ENCODE data around the gene NUP214. TPM values are rescaled to one million over a fixed set of nuclear protein-coding genes. Genes with fewer than 3 reads are reported as not detected.

The NUP214 gene
- total and polyA plus RNA-seq, 2 of the 4 experiments (the other 2 are of a cell fraction), result 7.9 to 13.4 TPM

GRCh38 chr9:131112374-131113154, 12.8 kb upstream of the NUP214 start:
- no peak overlapping the region for H3K23ac ChIP-seq (ENCODE audit: low read depth, low read length)
- H2AK9ac ChIP-seq (replicated peaks; ENCODE audit: low read depth, low read length, poor library complexity), result no peak overlapping the region
- ChIA-PET CTCF (no interaction called here), POLR2A (ENCODE audit: unreplicated experiment) (no interaction called here)
- H3K9me1 ChIP-seq (ENCODE audit: insufficient read depth, low read length), result no peaks in the 10 kb centered on the region
- no peak overlapping the region for H4K91ac ChIP-seq (ENCODE audit: insufficient read depth, low read depth, low read length)
- no peak overlapping the region for H4K8ac ChIP-seq (ENCODE audit: low read depth in 2 of 2, low read length in 2 of 2)
- H3K9me3 ChIP-seq (ENCODE audit: control insufficient read depth, insufficient read depth, low read length), result no peaks in the 10 kb centered on the region
- no peak overlapping the region for H2BK120ac ChIP-seq (ENCODE audit: low read depth, low read length)
- dilution Hi-C loops (cut with HindIII; ENCODE audit: low sequenced_read_pairs, unreplicated experiment) (no loop called here), in situ Hi-C loops (cut with MboI; ENCODE audit: low sequenced_read_pairs) (no loop called here), intact Hi-C loops (cut with micrococcal nuclease) (no loop called here)
- H3K14ac ChIP-seq (replicated peaks; ENCODE audit: low read depth, low read length), result no peak overlapping the region
- H3K79me1 ChIP-seq (ENCODE audit: low read depth in 1 of 2, low read length in 2 of 2), result no peaks in the 10 kb centered on the region
- H3K36me3 ChIP-seq (ENCODE audit: control insufficient read depth, insufficient read depth, low read length), result no peaks in the 10 kb centered on the region
- no TSS peak for BruUV-seq (replicated peaks)
- no peaks in the 10 kb centered on the region; the same call in 1 of the 2 replicates for H4K20me1 ChIP-seq (ENCODE audit: insufficient read depth, low read length)
- H3K4me3 ChIP-seq (ENCODE audit: insufficient read depth, low read depth, low read length), result no peak overlapping the region
- H3K27ac ChIP-seq (ENCODE audit: insufficient read depth, low read length), result no peak overlapping the region
- H2BK5ac ChIP-seq (ENCODE audit: low read depth, low read length, poor library complexity, severe bottlenecking), result no peak overlapping the region
- no peak overlapping the region for H2AFZ ChIP-seq (replicated peaks; ENCODE audit: low read length, poor library complexity)
- no peak for DNase-seq
- H3K9ac ChIP-seq (ENCODE audit: low read depth, low read length), result no peak overlapping the region
- no peak overlapping the region for H2BK20ac ChIP-seq (ENCODE audit: low read depth, low read length)
- H3K4me1 ChIP-seq (ENCODE audit: control insufficient read depth, insufficient read depth, low read length), result no peaks in the 10 kb centered on the region
- no peak overlapping the region for H3K4ac ChIP-seq (ENCODE audit: low read depth, low read length)
- no peak overlapping the region for H3K18ac ChIP-seq (ENCODE audit: low read depth, low read length)
- H2AK5ac ChIP-seq (ENCODE audit: low read depth, low read length), result no peak overlapping the region
- no peak overlapping the region for H4K5ac ChIP-seq (ENCODE audit: low read depth, low read length)
- TF ChIP-seq POLR2A (IDR thresholded peaks at IDR 0.05; ENCODE audit: low read depth, low read length) (no peak), FOS (IDR thresholded peaks at IDR 0.05; ENCODE audit: low read depth, low read length) (no peak), CHD1 (IDR thresholded peaks at IDR 0.05; ENCODE audit: low read depth, low read length) (no peak), CTCF (conservative IDR thresholded peaks at IDR 0.05; ENCODE audit: low read depth, low read length) (no peak)
- H3K4me2 ChIP-seq (ENCODE audit: low read depth, low read length), result no peak overlapping the region
- no peak overlapping the region for H3K56ac ChIP-seq (ENCODE audit: extremely low read depth, insufficient read depth, low read length)
- H2BK15ac ChIP-seq (ENCODE audit: low read depth, low read length), result no peak overlapping the region
- 95% methylated on average over 7 of the region's 23 CpGs; no CpG with 5 or more reads in 1 of the 2 experiments for WGBS, 2 experiments (ENCODE audit: extremely low coverage in 2 of 2, insufficient read length in 1 of 2)
- ATAC-seq (ENCODE audit: low read depth), result no peak
- H3K27me3 ChIP-seq (ENCODE audit: control insufficient read depth, insufficient read depth, low read length), result peaks cover 19% of the 10 kb centered on the region
